K562 (cell line): ENCODE data around the gene POU2F3. TPM values are rescaled to one million over a fixed set of nuclear protein-coding genes. Genes with fewer than 3 reads are reported as not detected.

Source experiments
- CBFA2T3 ChIP-seq: fragments of 450-650 bp; IDR thresholded peaks from 2 replicates; pipeline ENCODE4 v1.6.1; 2017
- CC2D1A ChIP-seq: fragments of 450-650 bp; IDR thresholded peaks from 2 replicates; pipeline ENCODE4 v1.6.1; 2017; ENCODE audit warnings: mild to moderate bottlenecking
- CHCHD3 ChIP-seq: fragments of 250-450 bp; sonication (Bioruptor Pico); IDR thresholded peaks from 2 replicates; pipeline ENCODE4 v2.1.2; 2022; ENCODE audit warnings: mild to moderate bottlenecking
- DACH1 ChIP-seq: fragments of 450-650 bp; IDR thresholded peaks from 2 replicates; pipeline ENCODE4 v1.6.1; 2018; ENCODE audit not compliant: partially characterized antibody
- DEAF1 ChIP-seq: fragments of 450-650 bp; formaldehyde crosslinking; IDR thresholded peaks from 2 replicates; pipeline ENCODE4 v1.4.0; 2020; ENCODE audit warnings: mild to moderate bottlenecking, moderate library complexity
- HMGN3 ChIP-seq: IDR thresholded peaks from 2 replicates; pipeline ENCODE4 v1.6.1; 2011; ENCODE audit warnings: borderline replicate concordance, low read depth, mild to moderate bottlenecking, mixed read lengths, low read length; ENCODE audit not compliant: insufficient read length; ENCODE audit errors: extremely low read depth
- KDM1A ChIP-seq, 2 experiments: fragments of 450-650 bp; IDR thresholded peaks; 2 replicates each; pipeline ENCODE4 v1.6.1; 2016; ENCODE audit warnings: mild to moderate bottlenecking in 2 of 2
- KLF1 ChIP-seq: fragments of 450-650 bp; IDR thresholded peaks from 2 replicates; pipeline ENCODE4 v1.6.1; 2016; ENCODE audit warnings: missing genetic modification characterization, missing compliant biosample characterization
- MEF2A ChIP-seq: IDR thresholded peaks from 2 replicates; pipeline ENCODE4 v1.6.1; 2011; ENCODE audit warnings: low read depth, mild to moderate bottlenecking, low read length, moderate library complexity; ENCODE audit not compliant: control insufficient read depth
- MNT ChIP-seq, 2 experiments: fragments of 450-650 bp; conservative IDR thresholded peaks; 2 replicates each; pipeline ENCODE4 v1.6.1; 2017; ENCODE audit warnings: mild to moderate bottlenecking in 2 of 2, moderate library complexity in 2 of 2
- NFATC3 ChIP-seq: fragments of 450-650 bp; IDR thresholded peaks from 2 replicates; pipeline ENCODE4 v1.6.1; 2017; ENCODE audit warnings: mild to moderate bottlenecking
- PURB ChIP-seq: sonication (generic); formaldehyde crosslinking; IDR thresholded peaks from 2 replicates; pipeline ENCODE4 v1.9.0; 2021; ENCODE audit warnings: low read depth, mild to moderate bottlenecking, missing genetic modification reagents
- SMAD2 ChIP-seq: fragments of 150-350 bp; IDR thresholded peaks from 2 replicates; pipeline ENCODE4 v1.6.1; 2014; ENCODE audit warnings: low read depth, mild to moderate bottlenecking, low read length
- SRF ChIP-seq, 2 experiments: fragments of 250-450, 450-650 bp in 1 of 2; sonication (Bioruptor Pico) in 1 of 2; sonication (generic) in 1 of 2; formaldehyde crosslinking; IDR thresholded peaks; 2 replicates each; pipeline versions ENCODE4 v1.5.0 to v1.5.1; 2020 to 2022; ENCODE audit warnings: mild to moderate bottlenecking in 1 of 2, missing genetic modification reagents in 1 of 2
- STAT5A ChIP-seq: IDR thresholded peaks from 2 replicates; pipeline ENCODE4 v1.6.1; 2012; ENCODE audit warnings: low read length, inconsistent platforms, borderline replicate concordance
- TAF9B ChIP-seq: fragments of 450-650 bp; IDR thresholded peaks from 2 replicates; pipeline ENCODE4 v1.6.1; 2018; ENCODE audit warnings: mild to moderate bottlenecking; ENCODE audit not compliant: partially characterized antibody
- TCF3 ChIP-seq: sonication (generic); formaldehyde crosslinking; IDR thresholded peaks from 2 replicates; pipeline ENCODE4 v1.4.0; 2020; ENCODE audit warnings: mild to moderate bottlenecking, missing genetic modification reagents
- UBTF ChIP-seq, 2 experiments: IDR thresholded peaks; 2 replicates each; pipeline ENCODE4 v1.6.1; 2012; ENCODE audit warnings: improper control_type of control experiment in 2 of 2, low read depth in 2 of 2, low read length in 2 of 2, borderline replicate concordance in 1 of 2
- ZBTB7A ChIP-seq: IDR thresholded peaks from 2 replicates; pipeline ENCODE4 v1.6.1; 2011; ENCODE audit warnings: low read depth, mild to moderate bottlenecking, low read length, moderate library complexity, borderline replicate concordance; ENCODE audit not compliant: control insufficient read depth
- ZFPM2 ChIP-seq: fragments of 250-450 bp; sonication (Bioruptor Pico); IDR thresholded peaks from 2 replicates; pipeline ENCODE4 v1.5.1; 2022; ENCODE audit warnings: mild to moderate bottlenecking
- ZNF277 ChIP-seq: fragments of 250-450 bp; sonication (Bioruptor Pico); IDR thresholded peaks from 2 replicates; pipeline ENCODE4 v1.8.0; 2022; ENCODE audit warnings: inconsistent platforms, mild to moderate bottlenecking, moderate library complexity, borderline replicate concordance
- ZNF561 ChIP-seq: fragments of 450-650 bp; formaldehyde crosslinking; conservative IDR thresholded peaks from 2 replicates; pipeline ENCODE4 v1.4.0; 2020; ENCODE audit warnings: mild to moderate bottlenecking, moderate library complexity
- polyA plus RNA-seq, 8 experiments: library from polyadenylated mRNA; depleted of rRNA in 4 of 8; stranded (reverse) in 5 of 8; unstranded in 3 of 8; fragments of >200 nt; fragmentation: Nextera tagmentation in 2 of 8; fragmentation: Illumina TruSeq in 1 of 8; extraction: Ambion mirVana in 2 of 8; extraction: Trizol in 1 of 8; gene quantifications; 2 replicates each; pipeline versions ENCODE4 v1.2.1 to v1.2.3, GENCODE V29; 2011 to 2014; ENCODE audit warnings: inconsistent platforms in 1 of 8, missing spikeins in 1 of 8
- total RNA-seq, 7 experiments: library from RNA; depleted of rRNA in 6 of 7; stranded (reverse); fragments of >200 nt in 6 of 7; fragmentation: Illumina TruSeq in 2 of 7; extraction: Trizol in 2 of 7; gene quantifications; 2 replicates each; pipeline versions ENCODE4 v1.2.1 to v1.2.3, GENCODE V29; 2011 to 2021; ENCODE audit warnings: low replicate concordance in 1 of 7

The POU2F3 gene
- total and polyA plus RNA-seq, 9 of the 15 experiments (the other 6 are each of a cell fraction or from before 2014, with no cell fraction given) = not detected

GRCh38 chr11:120336641-120337354 lies 96.9 kb downstream of the POU2F3 start (continued):
- TF ChIP-seq STAT5A = no peak
- TF ChIP-seq DEAF1 (CRISPR knock-in tag) = no peak
- 0 out of 2 replicates have a peak, but pooled peaks have one; percentile 13 for TF ChIP-seq CBFA2T3
- no peak for TF ChIP-seq ZNF561 (CRISPR knock-in tag)
- peak in 1 of 2 experiments; percentile 59; a peak in 1 of 4 replicates for TF ChIP-seq KDM1A (IDR thresholded peaks at IDR 0.05)
- no peak for TF ChIP-seq ZNF277 (CRISPR knock-in tag)
- no peak for TF ChIP-seq PURB
- no peak for TF ChIP-seq DACH1
- peak; percentile 23 for TF ChIP-seq HMGN3
- no peak for TF ChIP-seq KLF1
- TF ChIP-seq TAF9B = no peak
- no peak for TF ChIP-seq NFATC3
- TF ChIP-seq ZBTB7A = no peak
- TF ChIP-seq SRF (CRISPR knock-in tag; IDR thresholded peaks at IDR 0.05) = no peak
- peak; percentile 8; the same call in 1 of the 2 replicates for TF ChIP-seq TCF3 (CRISPR knock-in tag)
- TF ChIP-seq CHCHD3 = no peak
- no peak for TF ChIP-seq SMAD2
- no peak for TF ChIP-seq ZFPM2 (CRISPR knock-in tag)
- TF ChIP-seq MEF2A = no peak
- no peak; a peak in 1 of 4 replicates for TF ChIP-seq MNT (conservative IDR thresholded peaks at IDR 0.05)
- no peak for TF ChIP-seq CC2D1A
- TF ChIP-seq UBTF (IDR thresholded peaks at IDR 0.05; ENCODE audit: borderline replicate concordance in 1 of 2, low read depth in 2 of 2, low read length in 2 of 2) = peak; percentile 11 to 83; a peak in 3 of 4 replicates
